HG02884 (cell line): ENCODE results near the gene HS6ST3.

ENCODE experiments used
- ATAC-seq: cut with Tn5 transposase; IDR thresholded peaks from one replicate; pipeline ENCODE4 v1.9.1; 2021; ENCODE audit warnings: mild to moderate bottlenecking, moderate library complexity; ENCODE audit not compliant: unreplicated experiment

Gene HS6ST3

DNA sequence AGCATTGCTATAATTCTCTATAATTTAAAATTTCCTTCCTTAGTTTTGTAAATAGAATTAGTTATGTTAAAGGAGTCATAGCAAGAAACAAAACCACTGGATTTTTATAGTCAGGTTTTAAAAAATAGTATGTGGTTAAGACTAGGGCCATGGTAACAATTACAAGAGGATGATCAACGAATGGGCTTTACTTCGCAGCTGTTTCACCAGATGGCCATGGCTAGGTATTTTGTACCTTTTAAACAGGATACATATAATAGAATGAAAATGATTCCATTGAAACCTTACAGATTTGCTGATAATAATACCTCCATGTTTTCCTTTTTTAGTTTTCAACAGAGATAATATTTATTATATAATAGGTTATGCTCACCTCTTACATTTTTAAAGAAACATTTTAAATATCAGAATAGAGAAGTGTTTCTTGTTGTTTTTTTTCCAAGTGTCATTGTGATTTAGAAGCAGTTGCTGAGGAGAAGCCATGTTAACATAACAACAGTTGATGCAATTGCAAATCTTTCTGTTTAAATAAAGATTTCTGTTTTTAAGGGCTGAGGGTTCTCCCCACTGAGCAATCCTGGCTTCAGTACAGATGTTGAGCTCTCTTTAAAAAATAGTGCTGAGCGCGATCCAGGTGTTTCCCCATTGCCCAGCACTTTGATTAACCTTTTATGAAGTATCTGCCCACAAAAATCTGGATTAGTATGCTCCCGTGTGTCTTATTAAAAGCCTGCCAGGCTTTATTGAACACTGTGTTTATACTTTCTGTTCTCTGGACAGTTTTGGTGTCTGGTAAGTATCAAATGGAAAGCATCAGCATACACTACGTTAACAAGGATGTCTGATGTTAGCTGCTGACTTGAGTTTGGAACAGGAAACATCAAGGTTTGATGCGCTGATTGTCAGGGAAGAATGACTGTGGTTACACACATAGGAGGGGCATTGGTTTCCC is 205.3 kb downstream of the HS6ST3 start:
- ATAC-seq: no peak

GRCh38 chr13:96297360-96297759 is 207.5 kb downstream of the HS6ST3 start:
- ATAC-seq: no peak

- ATAC-seq: no peak
These were observed 209.3 kb downstream of the HS6ST3 start for GRCh38 chr13:96299235-96299634.

GRCh38 chr13:96308568-96308967 is 218.7 kb downstream of the HS6ST3 start:
- no peak for ATAC-seq

GRCh38 chr13:96314974-96315373 is 225.1 kb downstream of the HS6ST3 start:
- no peak for ATAC-seq

DNA sequence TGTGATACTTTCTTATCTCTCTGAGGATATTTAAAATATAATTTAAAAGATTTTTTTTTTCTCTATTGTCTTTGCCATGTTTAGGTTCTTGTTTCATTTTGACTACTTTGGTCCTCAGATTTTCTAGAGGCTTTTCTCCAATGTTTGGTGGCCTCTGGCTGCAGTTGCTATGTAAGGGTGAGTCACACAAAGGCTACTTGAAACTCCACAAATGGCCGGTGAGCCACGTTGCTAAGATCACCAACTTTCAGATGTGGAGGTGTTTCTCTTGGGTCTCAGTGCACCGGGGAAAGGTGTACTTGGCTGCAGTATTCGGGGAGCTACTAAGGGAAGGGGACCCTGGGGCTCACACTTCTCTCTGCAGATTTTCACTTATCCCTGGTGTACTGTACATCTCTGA is 248.1 kb downstream of the HS6ST3 start:
- no peak for ATAC-seq

DNA sequence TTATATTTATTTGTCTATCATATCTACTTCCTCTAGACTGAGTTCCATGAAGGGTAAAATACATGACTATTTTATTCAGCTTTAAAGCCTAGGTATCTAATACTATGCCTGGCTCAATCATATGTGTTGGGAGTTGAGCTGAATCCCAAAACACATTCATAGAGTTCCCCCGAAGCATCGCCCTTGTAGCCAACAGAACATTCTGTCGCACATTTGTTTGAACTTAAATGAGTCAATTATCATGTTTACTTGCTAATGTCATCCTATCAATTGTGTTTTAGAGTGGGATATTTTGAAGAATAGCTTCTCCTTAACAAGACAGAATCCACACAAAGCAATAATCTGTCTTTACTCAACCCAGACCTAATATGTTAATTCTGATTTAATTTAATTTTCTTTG is 252.4 kb downstream of the HS6ST3 start:
- no peak for ATAC-seq

GRCh38 chr13:96342852-96343465 is 253.1 kb downstream of the HS6ST3 start:
- no peak for ATAC-seq

DNA sequence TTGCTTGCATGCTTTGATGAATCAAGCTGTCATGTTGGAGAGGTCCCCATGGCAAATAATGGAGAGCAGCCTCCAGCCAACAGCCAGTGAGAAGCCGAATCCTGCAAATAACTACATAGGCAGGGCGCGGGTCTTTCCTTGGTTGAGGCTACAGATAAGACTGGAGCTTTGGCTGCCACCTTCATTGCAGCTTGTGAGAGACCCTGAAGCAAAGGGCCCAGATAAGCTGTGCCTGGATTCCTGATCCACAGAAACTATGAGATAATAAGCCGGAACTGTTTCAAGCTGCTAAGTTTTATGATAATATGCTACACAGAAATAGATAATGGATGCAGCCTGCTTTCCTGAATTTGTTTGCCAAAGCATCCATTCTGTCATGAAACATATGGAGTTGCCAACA is 257.0 kb downstream of the HS6ST3 start:
- no peak for ATAC-seq

GRCh38 chr13:96373597-96373996 is 283.7 kb downstream of the HS6ST3 start:
- ATAC-seq: no peak

- no peak for ATAC-seq
These were observed 287.9 kb downstream of the HS6ST3 start for GRCh38 chr13:96377835-96378234.

DNA sequence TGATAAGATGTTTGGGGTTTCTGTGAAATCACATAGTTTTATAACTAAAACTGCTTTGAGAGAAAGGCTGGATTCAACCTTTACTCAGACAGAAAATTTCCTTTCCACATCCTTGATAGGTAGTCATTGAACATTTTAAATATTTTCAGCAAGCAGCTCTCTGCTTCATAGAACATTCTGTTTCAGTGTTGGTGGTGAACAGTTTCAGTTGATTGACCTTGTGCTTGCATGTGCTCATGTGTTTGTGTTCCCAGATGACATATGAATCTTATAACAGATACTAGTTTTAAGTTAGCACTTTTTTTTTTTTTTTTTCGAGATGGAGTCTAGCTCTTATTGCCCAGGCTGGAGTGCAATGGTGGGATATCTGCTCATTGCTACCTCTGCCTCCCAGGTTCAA is 290.1 kb downstream of the HS6ST3 start:
- ATAC-seq: no peak

- ATAC-seq: no peak
These were observed 291.8 kb downstream of the HS6ST3 start for GRCh38 chr13:96381681-96382080.

GRCh38 chr13:96388598-96388997 is 298.7 kb downstream of the HS6ST3 start:
- no peak for ATAC-seq

- no peak for ATAC-seq
These were observed 301.7 kb downstream of the HS6ST3 start for GRCh38 chr13:96391606-96392005.

GRCh38 chr13:96397807-96398206 is 307.9 kb downstream of the HS6ST3 start:
- no peak for ATAC-seq

- ATAC-seq: no peak
These were observed 308.6 kb downstream of the HS6ST3 start for GRCh38 chr13:96398486-96398885.

DNA sequence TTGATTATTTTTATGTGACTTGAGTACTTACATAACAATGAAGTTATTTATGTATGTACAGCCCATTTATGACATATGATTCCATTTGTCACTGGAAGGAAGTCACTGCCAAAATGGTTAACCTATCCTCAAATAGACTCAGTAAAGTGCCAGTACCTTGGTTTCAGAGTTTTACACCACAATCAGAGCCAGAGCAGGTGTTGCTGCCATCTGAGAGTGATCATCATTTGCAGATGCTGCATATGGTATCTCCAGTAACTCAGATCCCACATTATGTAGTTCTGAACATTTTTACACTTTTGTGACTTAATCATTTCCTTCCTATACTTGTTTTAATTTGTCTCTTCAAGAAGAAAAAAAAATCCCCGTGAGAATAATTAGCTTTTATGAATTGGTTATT is 313.3 kb downstream of the HS6ST3 start:
- ATAC-seq: no peak

DNA sequence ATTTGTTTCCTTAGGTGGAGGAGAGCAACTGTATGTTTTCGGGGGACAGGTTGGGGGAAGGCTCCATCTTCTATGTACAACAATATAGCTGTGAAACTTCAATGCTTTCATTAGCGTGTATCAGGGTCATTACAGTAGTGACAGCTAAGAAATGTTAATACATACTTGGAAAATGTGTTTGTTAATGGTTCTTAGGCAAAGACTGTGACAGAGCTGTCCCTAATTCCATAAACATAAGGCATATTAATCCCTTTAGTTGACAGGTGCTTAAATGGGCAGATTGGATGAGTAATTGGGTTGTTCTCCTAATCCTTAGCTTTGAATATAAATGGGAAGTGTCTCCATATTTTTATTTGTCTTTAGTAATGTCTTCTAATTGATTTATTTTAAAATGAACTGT is 313.7 kb downstream of the HS6ST3 start:
- no peak for ATAC-seq

DNA sequence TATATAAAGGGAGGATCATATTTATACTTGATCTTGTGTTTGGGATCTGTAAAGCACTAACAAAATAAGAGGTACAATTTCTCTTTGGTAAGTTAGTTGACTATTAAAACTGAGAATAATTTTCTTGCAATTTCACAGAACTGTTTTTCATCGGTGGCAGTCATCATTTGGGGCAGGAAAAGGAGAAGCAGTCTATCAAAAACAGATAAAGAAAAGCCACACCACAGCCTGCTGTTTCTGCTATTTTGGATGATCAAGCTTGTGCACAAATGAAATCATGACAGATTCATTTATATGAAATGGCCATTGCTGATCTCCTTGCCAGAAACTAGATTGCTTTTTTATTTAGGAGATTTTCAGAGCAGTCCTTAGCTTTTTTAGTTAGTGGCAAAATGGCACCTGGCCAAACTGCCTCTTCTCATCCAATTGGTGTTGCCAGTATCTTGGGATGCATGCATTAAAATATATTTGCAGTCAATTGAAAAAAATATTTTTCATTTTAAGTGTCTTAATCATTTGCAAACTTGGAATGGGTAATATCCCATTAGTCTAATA is 326.0 kb downstream of the HS6ST3 start:
- ATAC-seq: no peak

GRCh38 chr13:96417939-96418685 is 328.2 kb downstream of the HS6ST3 start:
- ATAC-seq: no peak
